ENCODE results near the gene MAP6D1.
"Not testable (repeated sequence)": the region's sequence is repeated elsewhere in the genome, so short reads cannot be mapped to it uniquely, and the experiment has no call there.

The MAP6D1 gene

GRCh38 chr3:183797996-183798395 is 27.4 kb downstream of the MAP6D1 start:
- TF ChIP-seq, protein P1, sequence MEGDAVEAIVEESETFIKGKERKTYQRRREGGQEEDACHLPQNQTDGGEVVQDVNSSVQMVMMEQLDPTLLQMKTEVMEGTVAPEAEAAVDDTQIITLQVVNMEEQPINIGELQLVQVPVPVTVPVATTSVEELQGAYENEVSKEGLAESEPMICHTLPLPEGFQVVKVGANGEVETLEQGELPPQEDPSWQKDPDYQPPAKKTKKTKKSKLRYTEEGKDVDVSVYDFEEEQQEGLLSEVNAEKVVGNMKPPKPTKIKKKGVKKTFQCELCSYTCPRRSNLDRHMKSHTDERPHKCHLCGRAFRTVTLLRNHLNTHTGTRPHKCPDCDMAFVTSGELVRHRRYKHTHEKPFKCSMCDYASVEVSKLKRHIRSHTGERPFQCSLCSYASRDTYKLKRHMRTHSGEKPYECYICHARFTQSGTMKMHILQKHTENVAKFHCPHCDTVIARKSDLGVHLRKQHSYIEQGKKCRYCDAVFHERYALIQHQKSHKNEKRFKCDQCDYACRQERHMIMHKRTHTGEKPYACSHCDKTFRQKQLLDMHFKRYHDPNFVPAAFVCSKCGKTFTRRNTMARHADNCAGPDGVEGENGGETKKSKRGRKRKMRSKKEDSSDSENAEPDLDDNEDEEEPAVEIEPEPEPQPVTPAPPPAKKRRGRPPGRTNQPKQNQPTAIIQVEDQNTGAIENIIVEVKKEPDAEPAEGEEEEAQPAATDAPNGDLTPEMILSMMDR (IDR thresholded peaks at IDR 0.05; ENCODE audit: control extremely low read depth, extremely low read depth, low read depth, missing control alignments), result no peak
- ChIA-PET POLR2A (no interaction called here), CTCF (interaction anchor here (1.5 kb wide), 1 partner anchor 29 kb away, joined by 3 read pairs; no protein-coding TSS in a partner anchor)
- DNase-seq (ENCODE audit: extremely low spot score), result no peak

- ChIA-PET CTCF (interaction anchor here (1.6 kb wide), 1 partner anchor 31 kb away, joined by 3 read pairs; no protein-coding TSS in a partner anchor), POLR2A (no interaction called here)
- DNase-seq (ENCODE audit: extremely low spot score), result no peak
- TF ChIP-seq, protein P1 (IDR thresholded peaks at IDR 0.05; ENCODE audit: control extremely low read depth, extremely low read depth, low read depth, missing control alignments), result no peak
These were observed 29.0 kb downstream of the MAP6D1 start for GRCh38 chr3:183796372-183796771.

GRCh38 chr3:183794452-183794851 is 30.9 kb downstream of the MAP6D1 start:
- TF ChIP-seq, protein P1 (IDR thresholded peaks at IDR 0.05; ENCODE audit: control extremely low read depth, extremely low read depth, low read depth, missing control alignments), result no peak
- ChIA-PET POLR2A (no interaction called here), CTCF (no interaction called here)
- DNase-seq (ENCODE audit: extremely low spot score), result no peak

GRCh38 chr3:183792976-183793375 is 32.4 kb downstream of the MAP6D1 start:
- ChIA-PET CTCF (no interaction called here), POLR2A (no interaction called here)

GRCh38 chr3:183790700-183791099 is 34.7 kb downstream of the MAP6D1 start:
- TF ChIP-seq, protein P1 (IDR thresholded peaks at IDR 0.05; ENCODE audit: control extremely low read depth, extremely low read depth, low read depth, missing control alignments), result no peak
- POLR2A ChIA-PET, result no interaction called here
- DNase-seq (ENCODE audit: extremely low spot score), result no peak
- CTCF ChIA-PET, result interaction anchor here (1.0 kb wide), 1 partner anchor 15 kb away, joined by 4 read pairs; no protein-coding TSS in a partner anchor

More at GRCh38 chr3:183792976-183793375, 32.4 kb downstream of the MAP6D1 start:
- TF ChIP-seq, protein P1 (IDR thresholded peaks at IDR 0.05; ENCODE audit: control extremely low read depth, extremely low read depth, low read depth, missing control alignments), result no peak
- DNase-seq (ENCODE audit: extremely low spot score), result no peak

DNA sequence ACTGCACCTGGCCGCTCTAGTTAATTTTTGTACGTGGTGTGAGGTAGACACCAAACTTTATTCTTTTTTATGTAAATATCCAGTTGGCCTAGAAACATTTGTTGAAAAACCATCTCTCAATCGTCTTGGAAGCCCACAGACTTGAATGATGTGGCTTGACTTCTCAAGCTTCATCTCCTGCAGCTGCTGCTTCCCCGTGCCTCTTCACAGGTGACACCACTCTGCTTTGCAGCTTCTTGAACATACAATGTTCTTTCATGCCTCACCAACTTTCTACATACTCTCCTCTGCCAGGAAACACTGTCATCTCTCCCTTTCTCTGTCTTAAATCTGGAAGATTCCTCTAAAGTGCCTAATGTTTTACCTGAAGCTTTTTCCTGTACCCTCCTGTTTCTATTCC is 35.6 kb downstream of the MAP6D1 start:
- TF ChIP-seq, protein P1 (IDR thresholded peaks at IDR 0.05; ENCODE audit: control extremely low read depth, extremely low read depth, low read depth, missing control alignments), result no peak
- CTCF ChIA-PET, result interaction anchor here (1.0 to 1.8 kb wide), 3 partner anchors 11 to 23 kb away, joined by 3 to 6 read pairs (median 3); no protein-coding TSS in a partner anchor
- no peak for DNase-seq (ENCODE audit: extremely low spot score)
- POLR2A ChIA-PET, result no interaction called here

GRCh38 chr3:183784503-183784902 is 40.9 kb downstream of the MAP6D1 start:
- DNase-seq (ENCODE audit: extremely low spot score); CTCF ChIA-PET: not testable (repeated sequence)
- POLR2A ChIA-PET, result interaction anchor here (0.7 kb wide), 1 partner anchor 628 kb away, joined by 4 read pairs; no protein-coding TSS in a partner anchor

Data from GM10248 (cell line).